ENCODE results near the gene SORCS2. TPM values are rescaled to one million over a fixed set of nuclear protein-coding genes. Genes with fewer than 3 reads are reported as not detected.

Gene SORCS2
- total RNA-seq, 1 experiment from 2014 or later = 4.1 TPM

DNA sequence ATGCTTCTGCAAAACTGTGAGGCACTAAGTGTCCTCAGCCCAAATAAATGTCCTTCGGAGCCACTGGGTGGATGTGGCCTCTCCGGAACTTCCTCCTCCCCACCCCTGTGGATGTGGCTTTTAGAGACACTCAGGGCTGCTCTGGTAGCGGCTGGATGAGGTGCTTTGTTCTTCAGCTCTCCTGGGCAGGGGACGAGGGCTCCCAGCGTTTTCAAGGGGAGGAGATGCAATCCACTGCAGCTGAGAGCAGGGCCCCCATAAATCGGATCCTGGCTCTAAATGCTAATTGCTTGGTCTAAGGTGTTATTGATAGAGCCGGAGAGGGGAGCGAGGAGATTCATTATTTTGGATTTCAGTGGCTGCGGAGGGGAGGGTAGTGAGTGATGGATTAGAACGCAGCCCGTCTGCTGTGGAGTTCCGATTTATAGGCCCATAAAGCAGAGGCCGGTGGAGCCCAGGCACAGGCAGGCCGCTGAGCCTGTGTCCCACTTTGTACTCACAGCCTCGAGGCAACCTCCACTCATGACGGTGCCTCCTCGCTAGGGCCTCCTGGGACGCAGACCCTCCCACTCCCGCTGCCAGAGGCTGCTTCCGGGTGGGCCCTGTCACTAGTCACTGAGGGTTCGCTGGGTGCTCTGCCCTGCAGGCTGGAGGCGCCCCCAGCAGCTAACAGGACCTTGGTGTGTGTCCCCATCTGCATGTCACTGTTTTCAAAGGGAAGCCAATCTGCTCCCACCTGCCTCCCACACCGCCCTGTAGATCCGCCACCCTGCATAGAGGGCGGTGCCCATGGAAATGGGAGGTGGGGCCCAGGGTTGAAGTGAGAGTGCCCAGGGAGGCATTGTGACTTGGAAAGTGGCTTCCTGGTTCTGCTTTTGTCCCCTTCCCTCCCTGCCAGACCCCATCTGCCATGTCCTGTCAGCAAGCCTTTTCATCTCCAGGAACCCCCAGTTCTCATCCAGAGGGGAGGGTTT, 377.8 kb downstream of the SORCS2 start:
- Histone ChIP-seq H3K9me2 (replicated peaks; ENCODE audit: low read length) (no peaks in the 10 kb centered on the region), H3K36me3 (ENCODE audit: low read depth, low read length) (no peaks in the 10 kb centered on the region), H4K20me1 (ENCODE audit: low read length) (no peaks in the 10 kb centered on the region), H3K9me3 (ENCODE audit: low read length) (no peaks in the 10 kb centered on the region), H3K27me3 (ENCODE audit: low read length) (no peaks in the 10 kb centered on the region), H3K27ac (ENCODE audit: low read length) (no peak overlapping the region), H3K79me2 (ENCODE audit: low read length) (no peaks in the 10 kb centered on the region), H3K4me2 (ENCODE audit: low read length) (no peak overlapping the region), H3F3A (ENCODE audit: low read length, unreplicated experiment) (no peaks in the 10 kb centered on the region), H3K9ac (ENCODE audit: low read length) (no peak overlapping the region), H3K4me3 (ENCODE audit: low read length) (no peak overlapping the region), H2AFZ (ENCODE audit: low read length) (no peak overlapping the region), H3K4me1 (ENCODE audit: insufficient read depth, low read length) (no peaks in the 10 kb centered on the region)
- ChIA-PET POLR2A (ENCODE audit: unreplicated experiment) (no interaction called here), CTCF (no interaction called here)
- TF ChIP-seq EZH2 (IDR thresholded peaks at IDR 0.05; ENCODE audit: low read length, unreplicated experiment) (no peak), CTCF (conservative IDR thresholded peaks at IDR 0.05; ENCODE audit: low read depth, low read length) (no peak), EZH2phosphoT487 (IDR thresholded peaks at IDR 0.05; ENCODE audit: borderline replicate concordance, low read length) (no peak)
- ATAC-seq (no peak), DNase-seq (no peak)
- BruUV-seq (replicated peaks) = no TSS peak
- intact Hi-C loops (cut with micrococcal nuclease) = no loop called here

GRCh38 chr4:7571001-7571400, 378.7 kb downstream of the SORCS2 start:
- Histone ChIP-seq H3K4me3 (ENCODE audit: low read length) (no peak overlapping the region), H3F3A (ENCODE audit: low read length, unreplicated experiment) (no peaks in the 10 kb centered on the region), H3K79me2 (ENCODE audit: low read length) (no peaks in the 10 kb centered on the region), H3K27ac (ENCODE audit: low read length) (no peak overlapping the region), H4K20me1 (ENCODE audit: low read length) (no peaks in the 10 kb centered on the region), H3K9ac (ENCODE audit: low read length) (no peak overlapping the region), H3K9me2 (replicated peaks; ENCODE audit: low read length) (no peaks in the 10 kb centered on the region), H3K36me3 (ENCODE audit: low read depth, low read length) (no peaks in the 10 kb centered on the region), H2AFZ (ENCODE audit: low read length) (no peak overlapping the region), H3K27me3 (ENCODE audit: low read length) (no peaks in the 10 kb centered on the region), H3K4me1 (ENCODE audit: insufficient read depth, low read length) (no peaks in the 10 kb centered on the region), H3K9me3 (ENCODE audit: low read length) (0 out of 2 replicates have a peak, but pooled peaks cover 2% of the 10 kb centered on the region), H3K4me2 (ENCODE audit: low read length) (no peak overlapping the region)
- TF ChIP-seq EZH2phosphoT487 (IDR thresholded peaks at IDR 0.05; ENCODE audit: borderline replicate concordance, low read length) = no peak
- no peak for TF ChIP-seq CTCF (conservative IDR thresholded peaks at IDR 0.05; ENCODE audit: low read depth, low read length)
- TF ChIP-seq EZH2 (IDR thresholded peaks at IDR 0.05; ENCODE audit: low read length, unreplicated experiment) = no peak
- no peak for ATAC-seq
- POLR2A ChIA-PET (ENCODE audit: unreplicated experiment) = no interaction called here
- intact Hi-C loops (cut with micrococcal nuclease) = no loop called here
- CTCF ChIA-PET = no interaction called here
- no peak for DNase-seq
- no TSS peak for BruUV-seq (replicated peaks)

DNA sequence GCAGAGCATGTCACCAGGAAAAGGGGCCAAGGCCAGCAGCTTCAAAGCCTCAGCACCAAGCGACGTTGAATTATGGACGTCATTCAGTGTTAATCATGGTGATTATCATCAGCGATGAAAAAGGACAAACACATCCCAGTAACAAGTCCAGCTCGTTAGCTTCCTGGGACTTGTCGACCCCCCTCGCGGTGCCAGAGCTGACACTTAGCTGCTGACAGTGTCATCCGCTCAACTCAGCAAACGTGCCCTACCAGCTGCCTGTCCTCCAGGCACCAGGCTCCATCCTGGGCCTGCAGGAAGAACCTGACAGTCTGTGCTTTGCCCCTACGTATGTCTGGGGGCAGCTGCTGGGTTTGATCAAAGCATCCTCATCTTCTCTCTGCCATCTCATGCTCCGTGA, 379.4 kb downstream of the SORCS2 start:
- H3K27ac ChIP-seq (ENCODE audit: low read length) = no peak overlapping the region
- TF ChIP-seq CTCF (conservative IDR thresholded peaks at IDR 0.05; ENCODE audit: low read depth, low read length) (no peak), EZH2 (IDR thresholded peaks at IDR 0.05; ENCODE audit: low read length, unreplicated experiment) (no peak), EZH2phosphoT487 (IDR thresholded peaks at IDR 0.05; ENCODE audit: borderline replicate concordance, low read length) (no peak)
- intact Hi-C loops (cut with micrococcal nuclease) = no loop called here
- no peaks in the 10 kb centered on the region for H3K4me1 ChIP-seq (ENCODE audit: insufficient read depth, low read length)
- ATAC-seq = no peak
- POLR2A ChIA-PET (ENCODE audit: unreplicated experiment) = no interaction called here
- H3K9me2 ChIP-seq (replicated peaks; ENCODE audit: low read length) = no peaks in the 10 kb centered on the region
- H3K4me2 ChIP-seq (ENCODE audit: low read length) = no peak overlapping the region
- no peaks in the 10 kb centered on the region for H3K27me3 ChIP-seq (ENCODE audit: low read length)
- peaks cover 5% of the 10 kb centered on the region for H3K36me3 ChIP-seq (ENCODE audit: low read depth, low read length)
- H3K9ac ChIP-seq (ENCODE audit: low read length) = no peak overlapping the region
- H3K4me3 ChIP-seq (ENCODE audit: low read length) = no peak overlapping the region
- H3F3A ChIP-seq (ENCODE audit: low read length, unreplicated experiment) = no peaks in the 10 kb centered on the region
- no peaks in the 10 kb centered on the region for H3K79me2 ChIP-seq (ENCODE audit: low read length)
- BruUV-seq (replicated peaks) = no TSS peak
- no peaks in the 10 kb centered on the region for H4K20me1 ChIP-seq (ENCODE audit: low read length)
- CTCF ChIA-PET = no interaction called here
- no peak overlapping the region for H2AFZ ChIP-seq (ENCODE audit: low read length)
- 0 out of 2 replicates have a peak, but pooled peaks cover 9% of the 10 kb centered on the region for H3K9me3 ChIP-seq (ENCODE audit: low read length)
- DNase-seq = no peak

All from PC-3 (cell line).